Parathyroid adenoma (tissue), 2 donors: ENCODE measurements around the gene ARMC2.

ENCODE experiments used
- H2AFZ ChIP-seq: fragments of 300-600 bp; sonication (generic); one replicate; pipeline ENCODE4 v1.7.0; 2017; ENCODE audit warnings: antibody characterized with exemption, mild to moderate bottlenecking
- H3K27ac ChIP-seq: fragments of 300-600 bp; sonication (generic); one replicate; pipeline ENCODE4 v1.7.0; 2017
- H3K27me3 ChIP-seq: fragments of 300-600 bp; sonication (generic); one replicate; pipeline ENCODE4 v1.7.0; 2017; ENCODE audit warnings: low read length; ENCODE audit not compliant: control insufficient read depth, insufficient read depth
- H3K36me3 ChIP-seq: fragments of 300-600 bp; sonication (generic); one replicate; pipeline ENCODE4 v1.7.0; 2017; ENCODE audit warnings: low read length; ENCODE audit not compliant: control insufficient read depth, insufficient read depth
- H3K4me1 ChIP-seq: fragments of 300-600 bp; sonication (generic); one replicate; pipeline ENCODE4 v1.7.0; 2017; ENCODE audit warnings: control low read depth
- H3K4me2 ChIP-seq: fragments of 300-600 bp; sonication (generic); one replicate; pipeline ENCODE4 v1.7.0; 2017; ENCODE audit warnings: low read length
- H3K4me3 ChIP-seq: fragments of 300-600 bp; sonication (generic); one replicate; pipeline ENCODE4 v1.7.0; 2017; ENCODE audit warnings: low read depth, low read length
- H3K79me2 ChIP-seq: fragments of 300-600 bp; sonication (generic); one replicate; pipeline ENCODE4 v1.7.0; 2017; ENCODE audit warnings: control low read depth
- H3K9ac ChIP-seq: fragments of 300-600 bp; sonication (generic); one replicate; pipeline ENCODE4 v1.7.0; 2017; ENCODE audit warnings: mild to moderate bottlenecking
- H3K9me3 ChIP-seq: fragments of 300-600 bp; sonication (generic); one replicate; pipeline ENCODE4 v1.7.0; 2017; ENCODE audit warnings: low read length; ENCODE audit not compliant: control insufficient read depth
- TF ChIP-seq, protein P1 (sequence below): fragments of 300-600 bp; sonication (generic); IDR thresholded peaks from one replicate; pipeline ENCODE4 v1.7.0; 2017; ENCODE audit warnings: antibody characterized with exemption, mild to moderate bottlenecking
- donor health status: primary hyperparathyroidism.

The ARMC2 gene

DNA sequence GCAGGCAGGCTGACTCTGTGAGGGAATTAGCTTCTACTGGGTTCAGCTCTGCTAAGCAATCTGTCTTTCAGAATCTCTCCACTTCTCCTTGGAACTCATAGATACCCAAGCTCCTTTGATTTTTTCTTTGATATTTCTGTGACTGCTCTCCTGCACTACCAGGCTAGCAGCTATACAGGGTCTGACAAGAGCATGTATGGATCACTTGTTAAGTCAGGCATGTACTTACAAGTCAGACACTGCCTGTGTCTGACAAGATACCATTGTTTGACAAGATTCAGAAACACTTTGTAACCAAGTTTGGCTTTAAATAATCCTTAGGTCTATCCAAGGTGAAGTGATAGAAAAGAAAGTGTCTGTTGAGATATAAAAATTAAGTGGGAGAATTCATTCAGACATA is 167.0 kb downstream of the ARMC2 start:
- H3K79me2 ChIP-seq, result peaks cover 25% of the 10 kb centered on the region
- H3K9me3 ChIP-seq, result no peaks in the 10 kb centered on the region
- H3K4me2 ChIP-seq, result no peak overlapping the region
- H2AFZ ChIP-seq, result peak overlapping the region; percentile 55
- TF ChIP-seq, protein P1, sequence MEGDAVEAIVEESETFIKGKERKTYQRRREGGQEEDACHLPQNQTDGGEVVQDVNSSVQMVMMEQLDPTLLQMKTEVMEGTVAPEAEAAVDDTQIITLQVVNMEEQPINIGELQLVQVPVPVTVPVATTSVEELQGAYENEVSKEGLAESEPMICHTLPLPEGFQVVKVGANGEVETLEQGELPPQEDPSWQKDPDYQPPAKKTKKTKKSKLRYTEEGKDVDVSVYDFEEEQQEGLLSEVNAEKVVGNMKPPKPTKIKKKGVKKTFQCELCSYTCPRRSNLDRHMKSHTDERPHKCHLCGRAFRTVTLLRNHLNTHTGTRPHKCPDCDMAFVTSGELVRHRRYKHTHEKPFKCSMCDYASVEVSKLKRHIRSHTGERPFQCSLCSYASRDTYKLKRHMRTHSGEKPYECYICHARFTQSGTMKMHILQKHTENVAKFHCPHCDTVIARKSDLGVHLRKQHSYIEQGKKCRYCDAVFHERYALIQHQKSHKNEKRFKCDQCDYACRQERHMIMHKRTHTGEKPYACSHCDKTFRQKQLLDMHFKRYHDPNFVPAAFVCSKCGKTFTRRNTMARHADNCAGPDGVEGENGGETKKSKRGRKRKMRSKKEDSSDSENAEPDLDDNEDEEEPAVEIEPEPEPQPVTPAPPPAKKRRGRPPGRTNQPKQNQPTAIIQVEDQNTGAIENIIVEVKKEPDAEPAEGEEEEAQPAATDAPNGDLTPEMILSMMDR, result no peak
- H3K4me1 ChIP-seq, result peaks cover 49% of the 10 kb centered on the region
- peak overlapping the region; percentile 68 for H3K27ac ChIP-seq
- H3K9ac ChIP-seq, result no peak overlapping the region
- no peak overlapping the region for H3K4me3 ChIP-seq
- no peaks in the 10 kb centered on the region for H3K27me3 ChIP-seq
- no peaks in the 10 kb centered on the region for H3K36me3 ChIP-seq

DNA sequence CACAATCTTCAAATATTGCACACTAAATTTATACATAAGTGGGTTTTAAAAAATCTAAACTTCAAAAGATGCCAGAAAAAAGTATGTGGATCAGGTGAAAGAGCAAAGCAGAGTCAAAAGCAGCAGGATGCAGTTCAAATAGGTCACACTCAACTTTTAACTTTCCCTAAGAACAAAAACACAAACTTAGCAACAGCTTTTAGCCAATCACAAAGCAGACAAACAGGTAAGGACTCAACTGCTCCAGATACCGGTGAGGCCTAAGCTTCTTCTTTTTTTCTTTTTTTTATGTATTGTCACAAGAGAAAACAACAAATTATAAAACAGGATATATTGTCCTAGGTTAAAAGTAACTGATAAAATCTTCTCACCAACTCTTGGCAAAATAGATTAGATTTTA is 171.7 kb downstream of the ARMC2 start:
- Histone ChIP-seq H3K4me1 (peaks cover 36% of the 10 kb centered on the region), H3K79me2 (peaks cover 26% of the 10 kb centered on the region), H3K9ac (no peak overlapping the region), H2AFZ (no peak overlapping the region), H3K4me2 (peak overlapping the region; percentile 25), H3K36me3 (no peaks in the 10 kb centered on the region), H3K27me3 (no peaks in the 10 kb centered on the region), H3K4me3 (no peak overlapping the region), H3K9me3 (no peaks in the 10 kb centered on the region), H3K27ac (peak overlapping the region; percentile 42)
- TF ChIP-seq, protein P1, result no peak

DNA sequence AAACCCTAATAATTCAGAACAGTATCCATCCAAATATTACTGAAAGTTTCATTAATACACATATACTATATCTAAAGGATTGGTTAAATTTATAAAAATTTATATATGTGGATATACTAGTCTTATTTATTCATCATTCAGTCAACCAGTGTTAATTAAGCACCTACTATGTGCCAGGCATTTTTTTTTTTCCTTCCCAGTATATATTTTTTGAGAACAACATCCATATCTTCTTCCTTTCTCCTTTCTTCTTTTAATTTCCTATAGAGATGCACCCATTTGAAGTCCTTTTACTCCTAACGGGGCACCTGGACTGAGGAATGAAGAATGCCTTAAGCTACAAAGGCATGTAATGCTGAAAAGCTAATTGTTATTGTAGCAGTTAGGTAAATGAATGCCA is 173.6 kb downstream of the ARMC2 start:
- no peaks in the 10 kb centered on the region for H3K36me3 ChIP-seq
- peaks cover 27% of the 10 kb centered on the region for H3K4me1 ChIP-seq

DNA sequence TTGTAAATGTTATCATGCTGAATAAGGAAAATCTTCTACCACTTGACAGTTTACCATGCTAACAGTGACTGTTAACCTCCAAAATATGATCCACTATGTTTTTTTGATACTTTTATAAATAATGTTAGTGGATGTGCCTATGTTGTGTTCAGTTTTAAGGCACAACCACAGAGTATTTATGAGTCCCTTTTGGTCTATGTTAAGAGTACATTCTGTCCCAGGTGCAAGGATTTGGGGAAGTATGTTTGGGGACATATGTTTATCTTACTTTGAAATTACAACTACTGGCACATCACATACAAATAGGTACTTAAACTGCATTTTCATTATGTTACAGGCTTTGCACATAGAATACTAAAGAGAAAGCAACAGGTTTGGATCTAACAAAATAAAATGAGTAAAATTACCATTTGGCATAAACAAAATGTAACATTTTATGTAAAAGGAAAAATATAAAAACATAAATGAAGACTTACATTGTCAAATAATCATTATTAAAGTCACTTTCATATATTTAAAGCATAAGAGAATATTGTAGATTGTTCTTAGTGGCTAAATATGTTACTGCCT is 175.2 kb downstream of the ARMC2 start:
- Histone ChIP-seq H3K4me2 (no peak overlapping the region), H3K27ac (peak overlapping the region; percentile 25), H3K9ac (no peak overlapping the region), H3K36me3 (no peaks in the 10 kb centered on the region), H3K79me2 (peaks cover 31% of the 10 kb centered on the region), H3K4me3 (no peak overlapping the region), H3K9me3 (no peaks in the 10 kb centered on the region), H2AFZ (no peak overlapping the region), H3K4me1 (peaks cover 27% of the 10 kb centered on the region), H3K27me3 (no peaks in the 10 kb centered on the region)
- TF ChIP-seq, protein P1, result no peak

More for the DNA sequence above, 173.6 kb downstream of the ARMC2 start:
- peaks cover 32% of the 10 kb centered on the region for H3K79me2 ChIP-seq
- H3K4me3 ChIP-seq, result no peak overlapping the region
- H3K27me3 ChIP-seq, result no peaks in the 10 kb centered on the region
- no peak overlapping the region for H3K27ac ChIP-seq
- H3K9me3 ChIP-seq, result no peaks in the 10 kb centered on the region
- no peak overlapping the region for H3K4me2 ChIP-seq
- TF ChIP-seq, protein P1, result no peak
- no peak overlapping the region for H2AFZ ChIP-seq
- no peak overlapping the region for H3K9ac ChIP-seq
